HCEC 1CT (cell line): ENCODE results near the gene PPP1R15A.
"Not testable (repeated sequence)": the region's sequence is repeated elsewhere in the genome, so short reads cannot be mapped to it uniquely, and the experiment has no call there.

Experiments
- DNase-seq: peaks from one replicate; pipeline ENCODE4 v3.0.0-alpha.2; 2017

Gene PPP1R15A

GRCh38 chr19:48918071-48918470 lies 45.9 kb downstream of the PPP1R15A start:
- DNase-seq: no peak

- DNase-seq: no peak
Measured at GRCh38 chr19:48918801-48919247, 46.6 kb downstream of the PPP1R15A start.

GRCh38 chr19:48919271-48919670 lies 47.0 kb downstream of the PPP1R15A start:
- DNase-seq: not testable (repeated sequence)

- no peak for DNase-seq
Measured at GRCh38 chr19:48920949-48921348, 48.7 kb downstream of the PPP1R15A start.

- DNase-seq: no peak
Measured at GRCh38 chr19:48921721-48922500, 49.7 kb downstream of the PPP1R15A start.

GRCh38 chr19:48922548-48923490 lies 50.6 kb downstream of the PPP1R15A start:
- no peak for DNase-seq

GRCh38 chr19:48925240-48925843 lies 53.1 kb downstream of the PPP1R15A start:
- DNase-seq: peak; percentile 82
